Stimulated activated CD4-positive, alpha-beta T cell treated with anti-CD3 and anti-CD28 coated beads, Interleukin-12 subunit alpha, Interleukin-12 subunit beta, amount 100 ng/mL, for 48 hours (primary cell): Measurements from ENCODE around the gene CPLANE2.
A peak's percentile ranks its signal among the peaks of the same experiment; 100 is the strongest.
"Not testable (repeated sequence)": the region's sequence is repeated elsewhere in the genome, so short reads cannot be mapped to it uniquely, and the experiment has no call there.

Experiments
- DNase-seq, 3 donors: peaks; one replicate each; pipeline ENCODE4 v3.0.0-alpha.2; 2020; ENCODE audit warnings: low read depth in 2 of 3, low spot score in 1 of 3

CPLANE2 gene

GRCh38 chr1:16231331-16232315 is 5.4 kb downstream of the CPLANE2 start:
- DNase-seq = no peak

- DNase-seq = no peak
Measured at GRCh38 chr1:16230744-16231143, 6.2 kb downstream of the CPLANE2 start.

GRCh38 chr1:16229976-16230740 is 6.8 kb downstream of the CPLANE2 start:
- no peak for DNase-seq

- no peak for DNase-seq
Measured at GRCh38 chr1:16226490-16227179, 10.3 kb downstream of the CPLANE2 start.

- DNase-seq = no peak
Measured at GRCh38 chr1:16226129-16226489, 10.9 kb downstream of the CPLANE2 start.

- no peak for DNase-seq
Measured at GRCh38 chr1:16224472-16224871, 12.5 kb downstream of the CPLANE2 start.

- not testable (repeated sequence) for DNase-seq
Measured at GRCh38 chr1:16222716-16223115, 14.3 kb downstream of the CPLANE2 start.

GRCh38 chr1:16221499-16221898 is 15.5 kb downstream of the CPLANE2 start:
- DNase-seq = no peak

- no peak for DNase-seq
Measured at GRCh38 chr1:16219968-16220500, 16.9 kb downstream of the CPLANE2 start.

- no peak for DNase-seq
Measured at GRCh38 chr1:16218674-16219071, 18.3 kb downstream of the CPLANE2 start.

- DNase-seq = no peak
Measured at GRCh38 chr1:16218014-16218673, 18.8 kb downstream of the CPLANE2 start.

- peak; percentile 93 to 94 (median 94) for DNase-seq
Measured at GRCh38 chr1:16217061-16217785, 19.8 kb downstream of the CPLANE2 start.

GRCh38 chr1:16215882-16216753 is 20.9 kb downstream of the CPLANE2 start:
- peak; percentile 42 to 59 (median 55) for DNase-seq

- not testable (repeated sequence) for DNase-seq
Measured at GRCh38 chr1:16215240-16215639, 21.7 kb downstream of the CPLANE2 start.

- not testable (repeated sequence) for DNase-seq
Measured at GRCh38 chr1:16213544-16213943, 23.4 kb downstream of the CPLANE2 start.

- DNase-seq = no peak
Measured at GRCh38 chr1:16213013-16213412, 24.0 kb downstream of the CPLANE2 start.

GRCh38 chr1:16212251-16212961 is 24.6 kb downstream of the CPLANE2 start, which contains the start of gene ARHGEF19:
TSS of gene ARHGEF19 (minus strand) at chr1:16212652. CDS start at chr1:16209054, 3,598 bp downstream.
- no peak for DNase-seq

GRCh38 chr1:16211824-16212223 is 25.2 kb downstream of the CPLANE2 start:
- no peak for DNase-seq
